Activated naive CD4-positive, alpha-beta T cell treated with anti-CD3 and anti-CD28 coated beads, Interleukin-2, amount 50 U/mL, for 16 hours (primary cell): ENCODE measurements around the gene SELL.
"Not testable (repeated sequence)": the region's sequence is repeated elsewhere in the genome, so short reads cannot be mapped to it uniquely, and the experiment has no call there.

Experiments
- DNase-seq: peaks from one replicate; pipeline ENCODE4 v3.0.0-alpha.2; 2020

Gene SELL

GRCh38 chr1:169701261-169702005, 10.0 kb downstream of the SELL start:
- DNase-seq = no peak

GRCh38 chr1:169699707-169700106, 11.7 kb downstream of the SELL start:
- DNase-seq = no peak

DNA sequence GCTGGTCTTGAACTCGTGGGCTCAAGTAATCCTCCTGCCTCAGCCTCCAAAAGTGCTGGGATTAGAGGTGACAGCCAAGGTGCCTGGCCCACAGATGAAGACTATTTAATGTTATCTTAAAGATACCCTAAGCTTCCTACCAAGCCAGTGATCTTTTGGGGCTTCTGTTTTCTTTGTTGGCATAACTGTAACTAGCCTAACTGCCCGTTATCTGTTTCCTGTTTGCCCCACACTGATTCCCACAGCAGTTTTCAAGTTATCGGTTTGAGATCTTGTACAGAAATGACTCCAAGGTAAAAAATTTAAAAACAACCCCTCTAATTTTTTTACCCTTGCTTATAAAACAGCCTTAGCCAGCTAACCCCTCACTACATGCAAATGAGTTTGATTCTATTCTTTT, 12.4 kb downstream of the SELL start:
- DNase-seq = no peak

GRCh38 chr1:169697755-169698154, 13.7 kb downstream of the SELL start:
- no peak for DNase-seq

- DNase-seq = no peak
Measured at GRCh38 chr1:169696273-169697100, 14.9 kb downstream of the SELL start.

DNA sequence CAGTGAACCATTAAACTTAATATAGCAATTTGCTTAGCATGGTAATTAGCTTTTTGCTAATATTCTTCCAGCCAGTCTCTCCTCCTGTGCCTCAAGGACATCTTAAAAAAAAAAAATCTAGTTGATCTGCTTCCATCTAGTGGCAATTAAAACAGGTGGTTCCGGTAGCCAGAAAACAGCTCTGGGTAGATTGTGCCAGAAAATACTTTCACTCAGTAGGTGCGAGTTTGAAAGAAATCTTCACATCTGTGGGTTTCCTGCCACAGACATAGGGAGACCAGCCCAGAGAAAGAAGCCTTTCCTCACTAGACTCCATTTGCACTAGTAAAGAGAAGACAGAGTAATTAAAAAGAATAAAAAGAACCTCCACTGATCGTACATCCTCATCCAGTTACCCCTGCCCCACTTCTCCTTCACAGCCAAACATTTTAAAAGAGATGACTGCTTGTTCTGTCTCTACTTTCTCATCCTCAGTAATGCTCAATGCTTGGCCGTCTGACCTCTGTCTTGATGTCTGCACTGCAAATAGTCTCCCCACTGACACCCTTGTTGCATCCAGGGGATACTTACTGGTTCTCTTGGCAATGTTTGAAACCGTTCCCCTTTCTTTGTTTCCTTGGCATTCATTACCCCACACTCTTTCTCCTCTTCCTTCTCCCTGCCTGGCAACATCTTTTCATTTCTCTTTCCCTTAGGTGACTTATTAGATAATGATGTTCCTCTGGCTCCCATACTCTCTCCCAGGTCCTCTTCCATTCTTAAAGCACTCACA, 16.9 kb downstream of the SELL start:
- no peak for DNase-seq

- no peak for DNase-seq
Measured at GRCh38 chr1:169692756-169693460, 18.5 kb downstream of the SELL start.

DNA sequence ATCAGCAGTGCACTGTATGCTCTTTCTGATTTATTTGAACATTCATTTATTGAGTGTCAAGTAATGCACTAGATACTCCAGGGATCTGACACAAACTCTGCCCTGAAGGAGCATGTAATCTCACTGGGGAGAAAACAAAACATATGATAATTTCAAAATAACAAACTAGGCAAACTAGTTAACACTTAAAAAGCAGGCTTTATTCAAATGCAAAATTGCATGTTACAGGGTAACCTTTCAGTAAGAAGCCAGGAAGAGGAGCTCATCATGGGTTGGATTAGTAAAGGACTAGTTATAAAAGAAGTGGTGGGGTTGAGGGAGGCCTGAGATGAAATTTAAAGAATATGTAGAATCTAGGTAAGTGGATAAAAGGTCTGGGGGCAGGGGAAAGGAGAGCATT, 20.9 kb downstream of the SELL start:
- DNase-seq = no peak

GRCh38 chr1:169689395-169689794, 22.0 kb downstream of the SELL start:
- no peak for DNase-seq

- DNase-seq = not testable (repeated sequence)
Measured at GRCh38 chr1:169688377-169688776, 23.0 kb downstream of the SELL start.

DNA sequence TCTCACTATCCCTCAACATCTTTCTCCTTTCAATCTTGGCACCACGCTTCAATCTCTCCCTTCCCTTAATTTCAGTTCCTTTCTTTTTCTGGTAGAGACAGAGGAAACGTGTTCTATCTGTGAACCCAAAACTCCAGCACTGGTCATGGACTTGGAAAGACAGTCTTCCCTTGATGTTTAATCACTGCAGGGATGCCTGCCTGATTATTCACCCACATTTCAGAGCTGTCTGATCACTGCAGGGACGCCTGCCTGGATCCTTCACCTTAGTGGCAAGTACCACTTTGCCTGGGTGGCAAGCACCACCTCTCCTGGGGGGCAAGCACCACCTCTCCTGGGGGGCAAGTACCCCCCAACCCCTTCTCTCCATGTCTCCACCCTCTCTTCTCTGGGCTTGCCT, 27.8 kb downstream of the SELL start:
- no peak for DNase-seq

DNA sequence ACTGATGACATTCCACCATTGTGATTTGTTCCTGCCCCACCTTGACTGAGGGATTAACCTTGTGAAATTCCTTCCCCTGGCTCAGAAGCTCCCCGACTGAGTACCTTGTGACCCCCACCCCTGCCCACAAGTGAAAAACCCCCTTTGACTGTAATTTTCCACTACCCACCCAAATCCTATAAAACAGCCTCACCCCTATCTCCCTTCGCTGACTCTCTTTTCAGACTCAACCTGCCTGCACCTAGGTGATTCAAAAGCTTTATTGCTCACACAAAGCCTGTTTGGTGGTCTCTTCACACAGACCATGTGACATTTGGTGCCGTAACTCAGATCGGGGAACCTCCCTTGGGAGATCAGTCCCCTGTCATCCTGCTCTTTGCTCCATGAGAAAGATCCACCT, 28.3 kb downstream of the SELL start:
- not testable (repeated sequence) for DNase-seq

DNA sequence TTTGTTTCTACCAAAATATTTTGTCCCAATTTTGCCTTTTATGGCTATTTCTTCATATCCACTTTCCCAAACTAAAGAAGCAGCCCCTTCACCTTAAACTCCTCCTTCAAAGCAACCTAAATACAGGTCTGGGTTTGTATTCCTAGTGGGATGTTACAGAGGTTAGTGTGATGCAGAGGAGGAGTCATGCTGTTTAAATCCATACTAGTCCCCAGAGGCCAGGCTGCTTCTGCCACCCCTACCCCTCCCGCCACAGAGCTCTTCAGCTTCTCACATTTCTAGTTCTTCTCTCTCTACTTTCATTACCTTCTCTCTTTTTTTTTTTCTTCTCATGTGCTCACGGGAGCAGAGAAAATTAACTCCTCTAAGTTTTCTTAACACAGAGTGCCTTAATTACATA, 29.3 kb downstream of the SELL start:
- no peak for DNase-seq

DNA sequence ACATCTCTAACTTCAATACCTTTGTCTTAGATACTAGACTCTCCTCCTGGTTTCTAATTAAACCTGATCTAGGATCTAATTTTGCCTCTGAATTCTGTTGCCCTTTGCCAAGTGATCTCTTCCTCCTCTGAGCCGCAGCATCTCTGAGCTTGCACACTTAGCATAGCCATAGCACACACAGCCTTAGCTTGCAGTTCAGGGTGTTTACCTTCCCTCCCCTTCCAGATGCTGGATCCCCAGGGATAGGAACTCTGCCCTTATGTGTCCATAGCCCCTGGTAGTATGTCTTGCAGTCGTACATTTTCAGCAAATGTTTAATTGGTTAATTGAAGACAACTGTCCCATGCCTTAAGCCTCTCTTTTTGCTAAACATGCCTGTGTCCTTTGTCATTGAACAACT, 30.3 kb downstream of the SELL start:
- no peak for DNase-seq

DNA sequence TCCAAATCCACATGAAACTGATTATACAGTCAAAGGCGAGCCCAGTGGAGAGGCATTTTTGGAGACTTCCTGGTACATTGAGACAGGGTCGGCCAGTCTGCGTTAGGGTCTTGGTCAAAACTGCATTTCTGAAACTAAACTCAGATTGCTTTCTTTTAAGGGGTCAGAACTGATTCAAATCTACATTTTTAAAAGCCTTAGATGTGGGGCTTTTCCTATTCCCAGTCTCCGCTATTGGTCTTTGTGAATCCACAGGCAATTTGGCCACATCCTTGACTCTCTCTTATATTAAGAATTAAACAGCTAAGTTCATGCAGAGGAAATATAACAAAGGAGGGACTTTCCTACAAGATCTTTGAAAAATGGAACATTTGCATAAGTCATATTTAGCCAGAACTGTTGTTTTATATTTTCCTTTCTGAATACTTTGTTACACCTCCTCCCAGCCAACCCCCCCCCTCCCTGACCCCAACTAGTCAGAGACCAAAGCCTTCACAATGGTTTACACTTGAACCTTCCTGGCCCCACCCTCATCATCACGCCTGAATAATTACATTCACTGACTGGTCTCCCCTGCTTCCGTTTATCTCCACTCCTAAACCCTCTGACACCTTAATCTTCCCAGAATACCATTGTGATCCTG, 30.9 kb downstream of the SELL start:
- peak; percentile 41 for DNase-seq

GRCh38 chr1:169679692-169680091, 31.7 kb downstream of the SELL start:
- DNase-seq = no peak

DNA sequence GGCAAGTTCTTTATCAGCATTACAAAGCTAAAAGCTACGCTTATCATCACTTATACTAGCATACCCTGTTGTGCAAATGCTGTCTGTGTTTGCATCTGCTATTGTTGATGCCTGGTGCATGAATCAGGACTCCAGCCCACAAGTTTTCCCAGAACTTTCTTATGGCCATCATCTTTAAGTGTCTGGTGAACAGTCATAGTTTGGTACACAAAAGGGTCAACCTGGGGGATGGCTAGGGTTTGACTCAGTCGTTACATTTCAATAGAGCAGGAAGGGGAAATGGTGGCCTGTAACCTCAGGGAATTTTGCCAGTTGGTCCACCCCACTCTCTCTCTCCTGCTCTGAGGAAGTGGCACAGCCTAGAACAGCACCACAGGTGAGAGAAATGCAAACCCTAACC, 35.4 kb downstream of the SELL start:
- DNase-seq = no peak

- no peak for DNase-seq
Measured at GRCh38 chr1:169670836-169671235, 40.6 kb downstream of the SELL start.

DNA sequence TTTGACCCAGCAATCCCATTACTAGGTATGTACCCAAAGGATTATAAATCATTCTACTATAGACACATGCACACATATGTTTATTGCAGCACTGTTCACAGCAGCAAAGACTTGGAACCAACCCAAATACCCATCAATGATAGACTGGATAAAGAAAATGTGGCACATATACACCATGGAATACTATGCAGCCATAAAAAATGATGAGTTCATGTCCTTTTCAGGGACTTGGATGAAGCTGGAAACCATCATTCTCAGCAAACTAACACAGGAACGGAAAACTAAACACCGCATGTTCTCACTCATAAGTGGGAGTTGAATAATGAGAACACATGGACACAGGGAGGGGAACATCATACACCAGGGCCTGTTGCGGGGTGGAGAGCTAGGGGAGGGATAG, 41.2 kb downstream of the SELL start:
- not testable (repeated sequence) for DNase-seq

GRCh38 chr1:169667699-169668596, 43.5 kb downstream of the SELL start:
- not testable (repeated sequence) for DNase-seq

GRCh38 chr1:169667227-169667639, 44.2 kb downstream of the SELL start:
- DNase-seq = not testable (repeated sequence)
